GM12878 (cell line): ENCODE results near the gene KCNJ12. TPM values are rescaled to one million over a fixed set of nuclear protein-coding genes. Genes with fewer than 3 reads are reported as not detected.

Source experiments
- ATAC-seq: fragments of 200-7000 bp; cut with Tn5 transposase; 3 replicates; pipeline ENCODE4 v1.9.1; 2020; ENCODE audit warnings: mild to moderate bottlenecking, moderate library complexity
- BruUV-seq: library from RNA; stranded (reverse); fragments of 400-500 nt; replicated peaks from 2 replicates; lab custom pipeline; 2021; lab: Mats Ljungman, UMichigan
- CTCF ChIA-PET: fragments of 300-600 bp; sonication (Branson Sonifier 250); formaldehyde crosslinking; extraction: SDS; loops from one replicate; lab custom pipeline; 2021; ENCODE audit warnings: inconsistent platforms; lab: Yijun Ruan, JAX
- POLR2A ChIA-PET: fragments of 350-600 bp; formaldehyde crosslinking; extraction: SDS; loops from one replicate; lab custom pipeline; 2021; ENCODE audit warnings: inconsistent platforms; lab: Charles Lee
- RAD21 ChIA-PET: fragments of 300-600 bp; sonication (Branson Sonifier 250); formaldehyde crosslinking; loops from one replicate; lab custom pipeline; 2023; ENCODE audit warnings: antibody characterized with exemption; ENCODE audit not compliant: unreplicated experiment; lab: Charles Lee
- SMC1A ChIA-PET: fragments of 300-600 bp; sonication (Branson Sonifier 250); formaldehyde crosslinking; loops from one replicate; lab custom pipeline; 2023; ENCODE audit not compliant: unreplicated experiment, uncharacterized antibody; lab: Charles Lee
- DNase-seq: peaks from one replicate; pipeline ENCODE4 v3.0.0-alpha.2; 2011; ENCODE audit warnings: low read depth, low spot score
- FAIRE-seq: peaks from 3 replicates; lab custom pipeline; 2011; peaks lifted over from hg19 to GRCh38; lab: Jason Lieb, UNC
- H2AFZ ChIP-seq: 2 replicates; pipeline ENCODE4 v1.6.0; 2011; ENCODE audit warnings: low read depth, low read length, control low read depth; ENCODE audit not compliant: control insufficient read depth
- H3K27ac ChIP-seq: 2 replicates; pipeline ENCODE4 v1.5.1; 2011; ENCODE audit warnings: control low read depth; ENCODE audit not compliant: control insufficient read depth, insufficient read depth
- H3K27me3 ChIP-seq, 2 experiments: replicated peaks in 1 of 2; 2 replicates each; pipeline versions ENCODE4 v1.6.0 to v1.6.1; 2011; ENCODE audit warnings: low read length in 1 of 2; ENCODE audit not compliant: control insufficient read depth in 2 of 2, insufficient read depth in 2 of 2
- H3K36me3 ChIP-seq, 2 experiments: 2 replicates each; pipeline ENCODE4 v1.5.1; 2011; ENCODE audit warnings: low read length in 1 of 2; ENCODE audit not compliant: control insufficient read depth in 2 of 2, insufficient read depth in 2 of 2
- H3K4me1 ChIP-seq: 2 replicates; pipeline ENCODE4 v1.6.1; 2011; ENCODE audit warnings: mild to moderate bottlenecking, low read length, moderate library complexity, mixed read lengths; ENCODE audit not compliant: control insufficient read depth, insufficient read depth
- H3K4me2 ChIP-seq: 2 replicates; pipeline ENCODE4 v1.6.0; 2011; ENCODE audit warnings: control low read depth; ENCODE audit not compliant: control insufficient read depth, insufficient read depth
- H3K4me3 ChIP-seq: fragments of 200-600 bp; sonication (generic); 2 replicates; pipeline ENCODE4 v1.5.1; 2016
- H3K79me2 ChIP-seq: 2 replicates; pipeline ENCODE4 v1.6.0; 2011; ENCODE audit warnings: low read length; ENCODE audit not compliant: control insufficient read depth, insufficient read depth
- H3K9ac ChIP-seq: 2 replicates; pipeline ENCODE4 v1.8.0; 2011; ENCODE audit warnings: low read length, control low read depth, mixed read lengths; ENCODE audit not compliant: control insufficient read depth, insufficient read depth
- H3K9me3 ChIP-seq: replicated peaks from 3 replicates; pipeline ENCODE4 v1.5.1; 2011; ENCODE audit warnings: mild to moderate bottlenecking, low read length; ENCODE audit not compliant: control insufficient read depth, insufficient read depth
- H4K20me1 ChIP-seq: 2 replicates; pipeline ENCODE4 v1.6.0; 2011; ENCODE audit not compliant: control insufficient read depth, insufficient read depth
- GABPA ChIP-seq: IDR thresholded peaks from 2 replicates; pipeline ENCODE4 v1.6.1; 2014; ENCODE audit warnings: antibody characterized with exemption, low read depth, mild to moderate bottlenecking, inconsistent platforms
- HDGF ChIP-seq: fragments of 450-650 bp; IDR thresholded peaks from 2 replicates; pipeline ENCODE4 v1.6.1; 2016; ENCODE audit warnings: antibody characterized with exemption
- IRF3 ChIP-seq: fragments of 450-650 bp; IDR thresholded peaks from 2 replicates; pipeline ENCODE4 v1.6.1; 2014; ENCODE audit warnings: mild to moderate bottlenecking
- JUND ChIP-seq: IDR thresholded peaks from 2 replicates; pipeline ENCODE4 v1.6.1; 2012; ENCODE audit warnings: low read depth, mild to moderate bottlenecking, low read length, improper control_type of control experiment, moderate library complexity
- KAT2A ChIP-seq: conservative IDR thresholded peaks from 2 replicates; pipeline ENCODE4 v1.6.1; 2011; ENCODE audit warnings: low read depth, low read length; ENCODE audit not compliant: control insufficient read depth
- NBN ChIP-seq: fragments of 450-650 bp; IDR thresholded peaks from 2 replicates; pipeline ENCODE4 v1.6.1; 2016
- NR2C2 ChIP-seq: IDR thresholded peaks from 2 replicates; pipeline ENCODE4 v1.6.1; 2011; ENCODE audit warnings: borderline replicate concordance, low read depth; ENCODE audit not compliant: control insufficient read depth, insufficient read length
- NR2F1 ChIP-seq: fragments of 450-650 bp; conservative IDR thresholded peaks from 2 replicates; pipeline ENCODE4 v1.6.1; 2017; ENCODE audit warnings: mild to moderate bottlenecking
- NRF1 ChIP-seq: conservative IDR thresholded peaks from 2 replicates; pipeline ENCODE4 v1.6.1; 2011; ENCODE audit warnings: mild to moderate bottlenecking, low read depth, low read length, improper control_type of control experiment
- STAT3 ChIP-seq: IDR thresholded peaks from 2 replicates; pipeline ENCODE4 v1.6.1; 2011; ENCODE audit warnings: low read depth, low read length, improper control_type of control experiment
- TAF1 ChIP-seq: IDR thresholded peaks from 2 replicates; pipeline ENCODE4 v1.6.1; 2011; ENCODE audit warnings: mild to moderate bottlenecking, low read depth, low read length, borderline replicate concordance
- YBX1 ChIP-seq: fragments of 450-650 bp; IDR thresholded peaks from 2 replicates; pipeline ENCODE4 v1.6.1; 2016; ENCODE audit warnings: antibody characterized with exemption
- YY1 ChIP-seq: IDR thresholded peaks from 2 replicates; pipeline ENCODE4 v1.6.1; 2011; ENCODE audit warnings: low read depth, mild to moderate bottlenecking, low read length
- ZBED1 ChIP-seq: IDR thresholded peaks from 2 replicates; pipeline ENCODE4 v1.6.1; 2016; ENCODE audit warnings: borderline replicate concordance
- ZZZ3 ChIP-seq: IDR thresholded peaks from 2 replicates; pipeline ENCODE4 v1.6.1; 2011; ENCODE audit warnings: low read depth; ENCODE audit not compliant: control insufficient read depth, insufficient read length
- WGBS: methylation state at CpG from one replicate; pipeline ENCODE4 v1.1.6; 2016; ENCODE audit warnings: low lambda C conversion rate; ENCODE audit not compliant: insufficient replicate concordance, insufficient coverage; ENCODE audit errors: missing lambda C conversion rate; 5-methylcytosine and 5-hydroxymethylcytosine counted together
- in situ Hi-C: fragments of 300-500 bp; cut with MboI; formaldehyde crosslinking; loops from 9 replicates; pipeline ENCODE4 v1.14.3; 2018; ENCODE audit warnings: mixed read lengths
- intact Hi-C: fragments of 100-400 bp; cut with micrococcal nuclease; formaldehyde crosslinking; loops from one replicate; pipeline ENCODE4 v1.14.2; 2022; ENCODE audit not compliant: unreplicated experiment
- polyA plus RNA-seq, 11 experiments: library from polyadenylated mRNA; depleted of rRNA in 4 of 11; unstranded in 6 of 11; stranded (reverse) in 5 of 11; fragments of >200 nt; fragmentation: Nextera tagmentation in 4 of 11; fragmentation: Illumina TruSeq in 1 of 11; extraction: Ambion mirVana in 4 of 11; extraction: Trizol in 1 of 11; gene quantifications; 1 replicate in 1 of 11; 2 replicates in 10 of 11; pipeline versions ENCODE4 v1.2.1 to v1.2.3, GENCODE V29; 2011 to 2016; ENCODE audit warnings: inconsistent platforms in 2 of 11, missing spikeins in 2 of 11, low read depth in 1 of 11
- total RNA-seq, 4 experiments: library from RNA; depleted of rRNA in 3 of 4; stranded (reverse); fragments of >200 nt in 3 of 4; fragmentation: Illumina TruSeq in 1 of 4; extraction: Trizol in 1 of 4; gene quantifications; 2 replicates each; pipeline versions ENCODE4 v1.2.1 to v1.2.3, GENCODE V29; 2013 to 2021
- TF ChIP-seq, protein P1 (sequence below): fragments of 450-650 bp; IDR thresholded peaks from 2 replicates; pipeline ENCODE4 v1.6.1; 2017; ENCODE audit warnings: low read depth, mild to moderate bottlenecking, moderate library complexity

Gene KCNJ12
- total and polyA plus RNA-seq, 10 of the 15 experiments (the other 5 are each of a cell fraction or from before 2014, with no cell fraction given) = 0.04 to 0.21 (median 0.09) TPM; not detected in 3

DNA sequence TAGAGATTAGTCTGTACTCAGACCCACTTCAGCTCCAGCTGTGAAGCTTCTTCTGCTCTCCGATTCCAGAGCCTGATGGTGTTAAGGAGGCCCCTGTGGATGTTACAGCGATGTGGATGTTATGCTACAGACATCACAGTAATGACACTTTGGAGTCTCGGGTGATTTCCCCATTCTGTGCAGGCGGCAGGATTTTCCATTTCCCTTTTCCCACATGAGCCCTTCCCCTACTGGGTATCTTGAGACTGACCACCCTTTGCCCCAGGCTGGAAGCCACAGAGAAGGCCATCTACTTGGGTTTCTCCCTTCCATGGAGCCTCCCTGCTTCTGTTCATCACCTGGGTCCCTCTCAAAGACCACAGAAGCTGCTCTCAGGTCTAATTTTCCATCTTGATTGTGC lies 78.3 kb downstream of the KCNJ12 start:
- H3K36me3 ChIP-seq = no peaks in the 10 kb centered on the region
- H3K27me3 ChIP-seq = peaks cover 0 to 2% of the 10 kb centered on the region in 2 experiments; a peak in 1 of 4 replicates
- intact Hi-C loops = loop anchor here (10.0 kb wide), 1 partner anchor 330 kb away; the partner anchor contains the start of gene DHRS7B
- TF ChIP-seq TAF1 (no peak), IRF3 (no peak), GABPA (no peak), YY1 (no peak), HDGF (no peak), STAT3 (no peak), NRF1 (no peak), YBX1 (no peak), NBN (no peak), KAT2A (no peak), JUND (no peak), NR2F1 (no peak), ZZZ3 (no peak), NR2C2 (no peak), ZBED1 (no peak)
- TF ChIP-seq, protein P1, sequence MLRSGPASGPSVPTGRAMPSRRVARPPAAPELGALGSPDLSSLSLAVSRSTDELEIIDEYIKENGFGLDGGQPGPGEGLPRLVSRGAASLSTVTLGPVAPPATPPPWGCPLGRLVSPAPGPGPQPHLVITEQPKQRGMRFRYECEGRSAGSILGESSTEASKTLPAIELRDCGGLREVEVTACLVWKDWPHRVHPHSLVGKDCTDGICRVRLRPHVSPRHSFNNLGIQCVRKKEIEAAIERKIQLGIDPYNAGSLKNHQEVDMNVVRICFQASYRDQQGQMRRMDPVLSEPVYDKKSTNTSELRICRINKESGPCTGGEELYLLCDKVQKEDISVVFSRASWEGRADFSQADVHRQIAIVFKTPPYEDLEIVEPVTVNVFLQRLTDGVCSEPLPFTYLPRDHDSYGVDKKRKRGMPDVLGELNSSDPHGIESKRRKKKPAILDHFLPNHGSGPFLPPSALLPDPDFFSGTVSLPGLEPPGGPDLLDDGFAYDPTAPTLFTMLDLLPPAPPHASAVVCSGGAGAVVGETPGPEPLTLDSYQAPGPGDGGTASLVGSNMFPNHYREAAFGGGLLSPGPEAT = no peak
- no peaks in the 10 kb centered on the region for H4K20me1 ChIP-seq
- POLR2A ChIA-PET = no interaction called here
- 29% methylated on average over 4 of the region's 4 CpGs for WGBS
- no peak overlapping the region for H3K4me2 ChIP-seq
- SMC1A ChIA-PET = no interaction called here
- H3K79me2 ChIP-seq = no peaks in the 10 kb centered on the region
- no peaks in the 10 kb centered on the region for H3K4me1 ChIP-seq
- RAD21 ChIA-PET = no interaction called here
- FAIRE-seq = no peak
- in situ Hi-C loops = no loop called here
- no peak for ATAC-seq
- no peak overlapping the region for H3K9ac ChIP-seq
- no peak for DNase-seq
- no peak overlapping the region for H3K4me3 ChIP-seq
- CTCF ChIA-PET = no interaction called here
- no TSS peak for BruUV-seq
- no peaks in the 10 kb centered on the region for H3K9me3 ChIP-seq
- no peak overlapping the region for H2AFZ ChIP-seq
- no peak overlapping the region for H3K27ac ChIP-seq
